22Rv1 (cell line): ENCODE results near the gene DAPL1.

ENCODE experiments used
- ZFX ChIP-seq: fragments of 450-650 bp; IDR thresholded peaks from 2 replicates; pipeline ENCODE4 v1.6.1; 2017; ENCODE audit warnings: antibody characterized with exemption, borderline replicate concordance
- TF ChIP-seq, protein P1 (sequence below): fragments of 450-650 bp; IDR thresholded peaks from 2 replicates; pipeline ENCODE4 v1.5.1; 2017; ENCODE audit warnings: mild to moderate bottlenecking

- TF ChIP-seq, protein P1, sequence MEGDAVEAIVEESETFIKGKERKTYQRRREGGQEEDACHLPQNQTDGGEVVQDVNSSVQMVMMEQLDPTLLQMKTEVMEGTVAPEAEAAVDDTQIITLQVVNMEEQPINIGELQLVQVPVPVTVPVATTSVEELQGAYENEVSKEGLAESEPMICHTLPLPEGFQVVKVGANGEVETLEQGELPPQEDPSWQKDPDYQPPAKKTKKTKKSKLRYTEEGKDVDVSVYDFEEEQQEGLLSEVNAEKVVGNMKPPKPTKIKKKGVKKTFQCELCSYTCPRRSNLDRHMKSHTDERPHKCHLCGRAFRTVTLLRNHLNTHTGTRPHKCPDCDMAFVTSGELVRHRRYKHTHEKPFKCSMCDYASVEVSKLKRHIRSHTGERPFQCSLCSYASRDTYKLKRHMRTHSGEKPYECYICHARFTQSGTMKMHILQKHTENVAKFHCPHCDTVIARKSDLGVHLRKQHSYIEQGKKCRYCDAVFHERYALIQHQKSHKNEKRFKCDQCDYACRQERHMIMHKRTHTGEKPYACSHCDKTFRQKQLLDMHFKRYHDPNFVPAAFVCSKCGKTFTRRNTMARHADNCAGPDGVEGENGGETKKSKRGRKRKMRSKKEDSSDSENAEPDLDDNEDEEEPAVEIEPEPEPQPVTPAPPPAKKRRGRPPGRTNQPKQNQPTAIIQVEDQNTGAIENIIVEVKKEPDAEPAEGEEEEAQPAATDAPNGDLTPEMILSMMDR, result no peak
- no peak for TF ChIP-seq ZFX
Measured at GRCh38 chr2:158773121-158773520, 22.0 kb upstream of the DAPL1 start.
